Activated naive CD8-positive, alpha-beta T cell (primary cell): ENCODE measurements around the gene SLC44A4.
"Not testable (repeated sequence)": the region's sequence is repeated elsewhere in the genome, so short reads cannot be mapped to it uniquely, and the experiment has no call there.

ENCODE experiments used
- H3K27ac Mint-ChIP-seq: one replicate; pipeline ENCODE4 v1.8.0; 2021; ENCODE audit warnings: mixed read lengths
- H3K27me3 Mint-ChIP-seq: one replicate; pipeline ENCODE4 v1.8.0; 2021; ENCODE audit warnings: mixed read lengths
- H3K36me3 Mint-ChIP-seq: one replicate; pipeline ENCODE4 v1.8.0; 2021; ENCODE audit warnings: mixed read lengths
- H3K4me1 Mint-ChIP-seq: one replicate; pipeline ENCODE4 v1.8.0; 2021; ENCODE audit warnings: low read depth, mixed read lengths
- H3K4me3 Mint-ChIP-seq: one replicate; pipeline ENCODE4 v1.8.0; 2021; ENCODE audit warnings: mild to moderate bottlenecking, mixed read lengths
- H3K9me3 Mint-ChIP-seq: one replicate; pipeline ENCODE4 v1.8.0; 2021; ENCODE audit warnings: low read depth, mixed read lengths

The SLC44A4 gene

GRCh38 chr6:31823592-31824196 lies 55.1 kb downstream of the SLC44A4 start:
- not testable (repeated sequence) for H3K9me3 Mint-ChIP-seq, H3K4me3 Mint-ChIP-seq, H3K36me3 Mint-ChIP-seq, H3K27me3 Mint-ChIP-seq, H3K27ac Mint-ChIP-seq
- H3K4me1 Mint-ChIP-seq: peaks cover 46% of the 10 kb centered on the region

GRCh38 chr6:31822036-31822821 lies 56.6 kb downstream of the SLC44A4 start:
- Mint-ChIP-seq H3K4me1 (peaks cover 57% of the 10 kb centered on the region), H3K9me3 (no peaks in the 10 kb centered on the region), H3K4me3 (peak overlapping the region; percentile 95), H3K27me3 (no peaks in the 10 kb centered on the region), H3K36me3 (no peaks in the 10 kb centered on the region), H3K27ac (peak overlapping the region; percentile 97)

GRCh38 chr6:31821301-31822035 lies 57.3 kb downstream of the SLC44A4 start:
- Mint-ChIP-seq H3K4me3 (peak overlapping the region; percentile 95), H3K9me3 (no peaks in the 10 kb centered on the region), H3K36me3 (no peaks in the 10 kb centered on the region), H3K27ac (peak overlapping the region; percentile 97), H3K4me1 (peaks cover 49% of the 10 kb centered on the region), H3K27me3 (no peaks in the 10 kb centered on the region)

GRCh38 chr6:31820399-31820798 lies 58.4 kb downstream of the SLC44A4 start:
- H3K27ac Mint-ChIP-seq: not testable (repeated sequence)

DNA sequence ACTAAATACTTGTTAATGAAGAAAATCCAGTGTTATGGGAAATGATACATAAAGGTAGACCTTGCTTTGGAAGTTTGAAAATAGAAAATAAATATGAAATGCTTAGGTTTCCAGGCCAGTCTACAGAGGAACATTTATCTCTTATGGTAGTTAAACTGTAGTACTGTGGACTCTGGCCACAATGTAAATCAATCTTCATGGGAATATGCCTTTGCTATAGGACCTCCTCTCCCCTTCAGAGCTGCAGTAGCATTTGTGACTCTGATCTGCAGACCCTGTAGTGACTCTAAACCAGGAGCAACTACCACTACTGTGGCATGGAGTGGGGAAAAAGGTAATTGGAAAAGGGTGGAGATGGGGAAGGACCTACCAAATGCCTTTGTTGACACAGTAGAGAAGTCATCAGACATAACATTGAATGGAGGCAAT lies 58.9 kb downstream of the SLC44A4 start:
- H3K4me3 Mint-ChIP-seq: peak overlapping the region; percentile 52
- H3K9me3 Mint-ChIP-seq: no peaks in the 10 kb centered on the region
- peaks cover 43% of the 10 kb centered on the region for H3K4me1 Mint-ChIP-seq
- H3K36me3 Mint-ChIP-seq: no peaks in the 10 kb centered on the region
- H3K27me3 Mint-ChIP-seq: no peaks in the 10 kb centered on the region
- H3K27ac Mint-ChIP-seq: peak overlapping the region; percentile 69

More at GRCh38 chr6:31820399-31820798, 58.4 kb downstream of the SLC44A4 start:
- not testable (repeated sequence) for H3K27me3 Mint-ChIP-seq, H3K9me3 Mint-ChIP-seq, H3K36me3 Mint-ChIP-seq
- peak overlapping the region; percentile 95 for H3K4me3 Mint-ChIP-seq
- peaks cover 45% of the 10 kb centered on the region for H3K4me1 Mint-ChIP-seq

DNA sequence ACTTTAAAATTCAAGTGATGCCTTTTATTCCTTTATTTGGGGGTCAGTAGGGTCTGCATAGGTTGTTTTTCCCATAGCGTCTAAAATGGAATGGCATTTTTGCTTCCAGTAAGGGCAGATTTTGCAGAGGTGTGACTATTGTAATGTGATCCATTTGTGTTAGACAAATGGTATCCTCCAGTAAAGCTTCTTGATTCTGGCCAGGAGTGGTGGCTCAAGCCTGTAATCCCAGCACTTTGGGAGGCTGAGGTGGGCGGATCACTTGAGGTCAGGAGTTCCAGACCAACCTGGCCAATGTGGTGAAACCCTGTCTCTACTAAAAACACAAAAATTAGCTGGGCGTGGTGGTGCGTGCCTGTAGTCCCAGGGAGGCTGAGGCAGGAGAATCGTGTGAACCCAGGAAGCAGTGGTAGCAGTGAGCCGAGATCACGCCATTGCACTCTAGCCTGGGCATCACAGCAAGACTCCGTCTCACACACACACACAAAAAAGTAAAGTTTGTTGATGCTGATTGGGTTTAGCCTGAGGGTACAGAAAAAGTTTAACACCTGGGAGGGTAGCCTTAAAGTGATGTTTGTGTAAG lies 60.8 kb downstream of the SLC44A4 start:
- peaks cover 52% of the 10 kb centered on the region for H3K4me1 Mint-ChIP-seq

DNA sequence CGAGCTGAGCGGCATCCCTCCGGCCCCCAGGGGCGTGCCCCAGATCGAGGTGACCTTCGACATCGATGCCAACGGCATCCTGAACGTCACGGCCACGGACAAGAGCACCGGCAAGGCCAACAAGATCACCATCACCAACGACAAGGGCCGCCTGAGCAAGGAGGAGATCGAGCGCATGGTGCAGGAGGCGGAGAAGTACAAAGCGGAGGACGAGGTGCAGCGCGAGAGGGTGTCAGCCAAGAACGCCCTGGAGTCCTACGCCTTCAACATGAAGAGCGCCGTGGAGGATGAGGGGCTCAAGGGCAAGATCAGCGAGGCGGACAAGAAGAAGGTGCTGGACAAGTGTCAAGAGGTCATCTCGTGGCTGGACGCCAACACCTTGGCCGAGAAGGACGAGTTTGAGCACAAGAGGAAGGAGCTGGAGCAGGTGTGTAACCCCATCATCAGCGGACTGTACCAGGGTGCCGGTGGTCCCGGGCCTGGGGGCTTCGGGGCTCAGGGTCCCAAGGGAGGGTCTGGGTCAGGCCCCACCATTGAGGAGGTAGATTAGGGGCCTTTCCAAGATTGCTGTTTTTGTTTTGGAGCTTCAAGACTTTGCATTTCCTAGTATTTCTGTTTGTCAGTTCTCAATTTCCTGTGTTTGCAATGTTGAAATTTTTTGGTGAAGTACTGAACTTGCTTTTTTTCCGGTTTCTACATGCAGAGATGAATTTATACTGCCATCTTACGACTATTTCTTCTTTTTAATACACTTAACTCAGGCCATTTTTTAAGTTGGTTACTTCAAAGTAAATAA lies 61.5 kb downstream of the SLC44A4 start:
- not testable (repeated sequence) for H3K27me3 Mint-ChIP-seq, H3K36me3 Mint-ChIP-seq, H3K9me3 Mint-ChIP-seq
- H3K4me1 Mint-ChIP-seq: peaks cover 51% of the 10 kb centered on the region
- H3K4me3 Mint-ChIP-seq: peak overlapping the region; percentile 79
- peak overlapping the region; percentile 88 for H3K27ac Mint-ChIP-seq

More for the DNA sequence above, 60.8 kb downstream of the SLC44A4 start:
- not testable (repeated sequence) for H3K27me3 Mint-ChIP-seq, H3K9me3 Mint-ChIP-seq, H3K36me3 Mint-ChIP-seq
- Mint-ChIP-seq H3K4me3 (peak overlapping the region; percentile 79), H3K27ac (peak overlapping the region; percentile 88)

GRCh38 chr6:31815025-31815838 lies 63.6 kb downstream of the SLC44A4 start, which contains the start of the genes HSPA1A and HSPA1L:
Gene HSPA1A (plus strand): TSS chr6:31815543. CDS start chr6:31815757, 214 bp downstream.
Gene HSPA1L (minus strand): TSS chr6:31815283. CDS start chr6:31811972, 3,311 bp downstream.
- Mint-ChIP-seq H3K36me3 (peaks cover 2% of the 10 kb centered on the region), H3K9me3 (no peaks in the 10 kb centered on the region), H3K4me3 (peak within 1 kb of the TSS; percentile 91), H3K27ac (peak within 1 kb of the TSS; percentile 89), H3K27me3 (no peaks in the 10 kb centered on the region), H3K4me1 (peaks cover 38% of the 10 kb centered on the region)

GRCh38 chr6:31814677-31815024 lies 64.1 kb downstream of the SLC44A4 start:
- peak overlapping the region; percentile 89 for H3K27ac Mint-ChIP-seq
- peak overlapping the region; percentile 91 for H3K4me3 Mint-ChIP-seq
- no peaks in the 10 kb centered on the region for H3K9me3 Mint-ChIP-seq
- H3K36me3 Mint-ChIP-seq: peaks cover 4% of the 10 kb centered on the region
- H3K27me3 Mint-ChIP-seq: no peaks in the 10 kb centered on the region
- H3K4me1 Mint-ChIP-seq: peaks cover 35% of the 10 kb centered on the region

DNA sequence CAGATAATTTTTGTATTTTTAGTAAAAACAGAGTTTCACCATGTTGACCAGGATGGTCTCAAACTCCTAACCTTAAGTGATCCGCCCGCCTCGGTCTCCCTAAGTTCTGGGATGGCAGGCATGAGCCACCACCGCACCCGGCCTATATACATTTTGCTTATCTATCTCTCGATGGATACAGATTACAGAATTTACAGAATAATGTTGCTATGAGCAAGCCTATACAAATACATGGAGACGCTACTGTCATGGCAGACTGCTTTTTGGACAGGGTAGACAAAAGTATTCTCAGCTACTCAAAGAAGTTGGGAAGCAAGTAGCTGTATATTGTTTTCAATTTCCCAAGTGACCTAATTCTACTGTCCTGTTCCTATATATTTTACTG lies 65.3 kb downstream of the SLC44A4 start:
- Mint-ChIP-seq H3K9me3 (no peaks in the 10 kb centered on the region), H3K4me1 (peaks cover 32% of the 10 kb centered on the region), H3K27ac (no peak overlapping the region), H3K36me3 (peaks cover 4% of the 10 kb centered on the region), H3K4me3 (peak overlapping the region; percentile 68), H3K27me3 (no peaks in the 10 kb centered on the region)
